Measurements from ENCODE around the gene ABCC1. TPM values are rescaled to one million over a fixed set of nuclear protein-coding genes. Genes with fewer than 3 reads are reported as not detected.
"Not testable (repeated sequence)": the region's sequence is repeated elsewhere in the genome, so short reads cannot be mapped to it uniquely, and the experiment has no call there.

The ABCC1 gene
- polyA plus RNA-seq, 1 donor (not counting 4 experiments of a cell fraction or from before 2014, with no cell fraction given), result 19.4 TPM

- H3K36me3 ChIP-seq (ENCODE audit: control insufficient read depth in 2 of 2, extremely low read depth in 1 of 2, insufficient read depth in 2 of 2, low read length in 2 of 2), result no peaks in the 10 kb centered on the region
- dilution Hi-C loops (cut with MboI; ENCODE audit: extremely low pct_ligation_motif_present, low sequenced_read_pairs), result no loop called here
- no peaks in the 10 kb centered on the region for H3K79me2 ChIP-seq (ENCODE audit: control insufficient read depth, insufficient read depth, low read length)
- no peak overlapping the region for H3K4me2 ChIP-seq (ENCODE audit: control insufficient read depth, extremely low read depth, insufficient read depth, low read depth, low read length)
- no peak overlapping the region for H3K9ac ChIP-seq (ENCODE audit: control insufficient read depth, extremely low read depth, insufficient read depth, low read length)
- H3K4me1 ChIP-seq (ENCODE audit: control insufficient read depth, extremely low read depth, insufficient read depth, low read length), result no peaks in the 10 kb centered on the region
- H3K9me3 ChIP-seq (ENCODE audit: control insufficient read depth, low read depth, low read length), result no peaks in the 10 kb centered on the region
- no peaks in the 10 kb centered on the region for H4K20me1 ChIP-seq (ENCODE audit: control insufficient read depth, extremely low read depth, insufficient read depth, low read length)
- no peak overlapping the region for H3K4me3 ChIP-seq (ENCODE audit: control insufficient read depth in 2 of 3, extremely low read depth in 1 of 3, insufficient read depth in 2 of 3, low read depth in 1 of 3, low read length in 3 of 3)
- FAIRE-seq (no peak), DNase-seq (ENCODE audit: low read depth, low spot score) (no peak)
- peaks cover 18% of the 10 kb centered on the region for H3K27me3 ChIP-seq (ENCODE audit: control insufficient read depth, extremely low read depth, insufficient read depth, low read length)
- no peak overlapping the region for H2AFZ ChIP-seq (ENCODE audit: control insufficient read depth, low read length)
- TF ChIP-seq CTCF (optimal IDR thresholded peaks at IDR 0.05 in 1 of 3, IDR thresholded peaks at IDR 0.05 in 1 of 3, conservative IDR thresholded peaks at IDR 0.05 in 1 of 3; ENCODE audit: extremely low read depth in 1 of 3, insufficient read depth in 2 of 3, low read length in 3 of 3) (no peak), EZH2 (IDR thresholded peaks at IDR 0.05; ENCODE audit: low read length) (no peak)
- H3K9me1 ChIP-seq (ENCODE audit: control insufficient read depth, extremely low read depth, insufficient read depth, low read length), result no peaks in the 10 kb centered on the region
- no peak overlapping the region for H3K27ac ChIP-seq (ENCODE audit: control insufficient read depth, insufficient read depth, low read length)
Observed at GRCh38 chr16:16189842-16190241, 240.4 kb downstream of the ABCC1 start.

GRCh38 chr16:16190546-16190945 is 241.1 kb downstream of the ABCC1 start:
- no peak overlapping the region for H3K4me2 ChIP-seq (ENCODE audit: control insufficient read depth, extremely low read depth, insufficient read depth, low read depth, low read length)
- dilution Hi-C loops (cut with MboI; ENCODE audit: extremely low pct_ligation_motif_present, low sequenced_read_pairs), result no loop called here
- no peaks in the 10 kb centered on the region for H4K20me1 ChIP-seq (ENCODE audit: control insufficient read depth, extremely low read depth, insufficient read depth, low read length)
- no peak overlapping the region for H3K9ac ChIP-seq (ENCODE audit: control insufficient read depth, extremely low read depth, insufficient read depth, low read length)
- no peak overlapping the region for H3K27ac ChIP-seq (ENCODE audit: control insufficient read depth, insufficient read depth, low read length)
- H3K4me1 ChIP-seq (ENCODE audit: control insufficient read depth, extremely low read depth, insufficient read depth, low read length), result no peaks in the 10 kb centered on the region
- H2AFZ ChIP-seq (ENCODE audit: control insufficient read depth, low read length), result no peak overlapping the region
- FAIRE-seq (no peak), DNase-seq (ENCODE audit: low read depth, low spot score) (no peak)
- no peaks in the 10 kb centered on the region for H3K36me3 ChIP-seq (ENCODE audit: control insufficient read depth in 2 of 2, extremely low read depth in 1 of 2, insufficient read depth in 2 of 2, low read length in 2 of 2)
- H3K27me3 ChIP-seq (ENCODE audit: control insufficient read depth, extremely low read depth, insufficient read depth, low read length), result peaks cover 18% of the 10 kb centered on the region
- H3K9me1 ChIP-seq (ENCODE audit: control insufficient read depth, extremely low read depth, insufficient read depth, low read length), result no peaks in the 10 kb centered on the region
- no peak overlapping the region for H3K4me3 ChIP-seq (ENCODE audit: control insufficient read depth in 2 of 3, extremely low read depth in 1 of 3, insufficient read depth in 2 of 3, low read depth in 1 of 3, low read length in 3 of 3)
- TF ChIP-seq CTCF (optimal IDR thresholded peaks at IDR 0.05 in 1 of 3, IDR thresholded peaks at IDR 0.05 in 1 of 3, conservative IDR thresholded peaks at IDR 0.05 in 1 of 3; ENCODE audit: extremely low read depth in 1 of 3, insufficient read depth in 2 of 3, low read length in 3 of 3) (no peak), EZH2 (IDR thresholded peaks at IDR 0.05; ENCODE audit: low read length) (no peak)
- H3K9me3 ChIP-seq (ENCODE audit: control insufficient read depth, low read depth, low read length), result no peaks in the 10 kb centered on the region
- H3K79me2 ChIP-seq (ENCODE audit: control insufficient read depth, insufficient read depth, low read length), result no peaks in the 10 kb centered on the region

GRCh38 chr16:16190966-16191365 is 241.6 kb downstream of the ABCC1 start:
- not testable (repeated sequence) for FAIRE-seq; H3K9me3 ChIP-seq (ENCODE audit: control insufficient read depth, low read depth, low read length)

More at GRCh38 chr16:16190966-16191365, 241.6 kb downstream of the ABCC1 start:
- H3K4me2 ChIP-seq (ENCODE audit: control insufficient read depth, extremely low read depth, insufficient read depth, low read depth, low read length); H3K36me3 ChIP-seq (ENCODE audit: control insufficient read depth in 2 of 2, extremely low read depth in 1 of 2, insufficient read depth in 2 of 2, low read length in 2 of 2); DNase-seq (ENCODE audit: low read depth, low spot score); H4K20me1 ChIP-seq (ENCODE audit: control insufficient read depth, extremely low read depth, insufficient read depth, low read length); H3K9ac ChIP-seq (ENCODE audit: control insufficient read depth, extremely low read depth, insufficient read depth, low read length); H2AFZ ChIP-seq (ENCODE audit: control insufficient read depth, low read length); dilution Hi-C loops (cut with MboI; ENCODE audit: extremely low pct_ligation_motif_present, low sequenced_read_pairs); H3K79me2 ChIP-seq (ENCODE audit: control insufficient read depth, insufficient read depth, low read length); H3K27ac ChIP-seq (ENCODE audit: control insufficient read depth, insufficient read depth, low read length); H3K4me1 ChIP-seq (ENCODE audit: control insufficient read depth, extremely low read depth, insufficient read depth, low read length); H3K9me1 ChIP-seq (ENCODE audit: control insufficient read depth, extremely low read depth, insufficient read depth, low read length); H3K4me3 ChIP-seq (ENCODE audit: control insufficient read depth in 2 of 3, extremely low read depth in 1 of 3, insufficient read depth in 2 of 3, low read depth in 1 of 3, low read length in 3 of 3): not testable (repeated sequence)
- peaks cover 18% of the 10 kb centered on the region for H3K27me3 ChIP-seq (ENCODE audit: control insufficient read depth, extremely low read depth, insufficient read depth, low read length)
